PC-3 (cell line): ENCODE results near the gene EXOC2.
"Not testable (repeated sequence)": the region's sequence is repeated elsewhere in the genome, so short reads cannot be mapped to it uniquely, and the experiment has no call there.

ENCODE experiments used
- CTCF ChIP-seq: fragments of 300-600 bp; sonication (generic); conservative IDR thresholded peaks from 2 replicates; pipeline ENCODE4 v1.5.1; 2017; ENCODE audit warnings: antibody characterized with exemption, low read depth, mild to moderate bottlenecking, low read length
- EZH2 ChIP-seq: fragments of 300-600 bp; sonication (generic); IDR thresholded peaks from one replicate; pipeline ENCODE4 v1.6.1; 2017; ENCODE audit warnings: antibody characterized with exemption, mild to moderate bottlenecking, low read length; ENCODE audit not compliant: unreplicated experiment

- TF ChIP-seq CTCF, EZH2: not testable (repeated sequence)
Observed at GRCh38 chr6:694431-695126, 1.6 kb upstream of the EXOC2 start.
